HEK293T (cell line): ENCODE measurements around the gene UTP4.

Experiments used
- CTCF ChIA-PET: fragments of 350-600 bp; formaldehyde crosslinking; extraction: SDS; loops from one replicate; lab custom pipeline; 2021; ENCODE audit warnings: antibody characterized with exemption, inconsistent platforms; lab: Yijun Ruan, JAX
- POLR2A ChIA-PET: fragments of 350-600 bp; formaldehyde crosslinking; extraction: SDS; loops from one replicate; lab custom pipeline; 2020; ENCODE audit warnings: antibody characterized with exemption, inconsistent platforms; lab: Yijun Ruan, JAX
- DNase-seq: peaks from one replicate; pipeline ENCODE4 v3.0.0; 2012; ENCODE audit warnings: mixed read lengths; ENCODE audit errors: extremely low spot score
- ARNT ChIP-seq: fragments of 450-650 bp; IDR thresholded peaks from 2 replicates; pipeline ENCODE4 v1.6.1; 2017; ENCODE audit warnings: mild to moderate bottlenecking
- BHLHE40 ChIP-seq: fragments of 450-650 bp; IDR thresholded peaks from 2 replicates; pipeline ENCODE4 v1.6.1; 2016; ENCODE audit warnings: mild to moderate bottlenecking, moderate library complexity, borderline replicate concordance
- CTBP1 ChIP-seq: fragments of 450-650 bp; IDR thresholded peaks from 2 replicates; pipeline ENCODE4 v1.6.1; 2016; ENCODE audit warnings: borderline replicate concordance
- ELF4 ChIP-seq: fragments of 450-650 bp; IDR thresholded peaks from 2 replicates; pipeline ENCODE4 v1.6.1; 2017; ENCODE audit warnings: antibody characterized with exemption
- FOXA1 ChIP-seq: fragments of 450-650 bp; IDR thresholded peaks from 2 replicates; pipeline ENCODE4 v1.6.1; 2016; ENCODE audit warnings: mild to moderate bottlenecking
- FOXK2 ChIP-seq: fragments of 450-650 bp; IDR thresholded peaks from 2 replicates; pipeline ENCODE4 v1.6.1; 2016; ENCODE audit warnings: mild to moderate bottlenecking
- FOXM1 ChIP-seq: fragments of 450-650 bp; IDR thresholded peaks from 2 replicates; pipeline ENCODE4 v1.6.1; 2017; ENCODE audit warnings: mild to moderate bottlenecking, borderline replicate concordance
- HDGF ChIP-seq: fragments of 450-650 bp; IDR thresholded peaks from 2 replicates; pipeline ENCODE4 v1.6.1; 2017; ENCODE audit warnings: antibody characterized with exemption, borderline replicate concordance
- L3MBTL2 ChIP-seq: fragments of 450-650 bp; conservative IDR thresholded peaks from 2 replicates; pipeline ENCODE4 v1.6.1; 2016; ENCODE audit warnings: mild to moderate bottlenecking
- LEF1 ChIP-seq: fragments of 450-650 bp; IDR thresholded peaks from 2 replicates; pipeline ENCODE4 v1.6.1; 2017; ENCODE audit warnings: mild to moderate bottlenecking, borderline replicate concordance
- NFRKB ChIP-seq: fragments of 450-650 bp; IDR thresholded peaks from 2 replicates; pipeline ENCODE4 v1.6.1; 2016; ENCODE audit warnings: mild to moderate bottlenecking, moderate library complexity
- PKNOX1 ChIP-seq: fragments of 450-650 bp; IDR thresholded peaks from 2 replicates; pipeline ENCODE4 v1.6.1; 2016
- SP1 ChIP-seq: fragments of 450-650 bp; IDR thresholded peaks from 2 replicates; pipeline ENCODE4 v1.6.1; 2017
- SUZ12 ChIP-seq: fragments of 450-650 bp; IDR thresholded peaks from 2 replicates; pipeline ENCODE4 v1.6.1; 2016; ENCODE audit warnings: mild to moderate bottlenecking
- TARDBP ChIP-seq: fragments of 450-650 bp; IDR thresholded peaks from 2 replicates; pipeline ENCODE4 v1.6.1; 2016
- ZNF384 ChIP-seq: fragments of 450-650 bp; IDR thresholded peaks from 2 replicates; pipeline ENCODE4 v1.6.1; 2016

The UTP4 gene

GRCh38 chr16:69110406-69110805 is 22.0 kb upstream of the UTP4 start:
- DNase-seq: no peak
- ChIA-PET POLR2A (no interaction called here), CTCF (interaction anchor here (4.8 kb wide), 1 partner anchor 13 kb away, joined by 26 read pairs; no protein-coding TSS in a partner anchor)
- no peak for TF ChIP-seq LEF1
- no peak for TF ChIP-seq NFRKB
- no peak for TF ChIP-seq BHLHE40
- no peak for TF ChIP-seq FOXK2
- TF ChIP-seq L3MBTL2: no peak

GRCh38 chr16:69111216-69111875 is 21.1 kb upstream of the UTP4 start:
- ChIA-PET CTCF (interaction anchor here (4.8 kb wide), 1 partner anchor 12 kb away, joined by 26 read pairs; no protein-coding TSS in a partner anchor), POLR2A (no interaction called here)
- no peak for DNase-seq
- no peak for TF ChIP-seq LEF1
- TF ChIP-seq HDGF: no peak
- TF ChIP-seq PKNOX1: no peak
- TF ChIP-seq CTBP1: no peak
- TF ChIP-seq BHLHE40: no peak
- no peak for TF ChIP-seq SUZ12
- no peak for TF ChIP-seq ELF4
- no peak for TF ChIP-seq L3MBTL2
- no peak for TF ChIP-seq SP1
- TF ChIP-seq FOXA1: no peak
- TF ChIP-seq NFRKB: no peak
- no peak for TF ChIP-seq TARDBP
- TF ChIP-seq ZNF384: no peak
- no peak for TF ChIP-seq FOXK2

GRCh38 chr16:69111876-69112230 is 20.6 kb upstream of the UTP4 start:
- no peak for TF ChIP-seq L3MBTL2
- no peak for TF ChIP-seq ELF4
- TF ChIP-seq NFRKB: no peak
- TF ChIP-seq TARDBP: no peak
- no peak for TF ChIP-seq CTBP1
- TF ChIP-seq LEF1: no peak
- TF ChIP-seq PKNOX1: no peak
- TF ChIP-seq SP1: no peak
- no peak for TF ChIP-seq FOXA1
- TF ChIP-seq HDGF: no peak
- no peak for TF ChIP-seq FOXK2
- no peak for TF ChIP-seq FOXM1
- CTCF ChIA-PET: interaction anchor here (1.0 to 4.8 kb wide), 3 partner anchors 10 to 18 kb away, joined by 3 to 26 read pairs (median 6); no protein-coding TSS in a partner anchor
- POLR2A ChIA-PET: no interaction called here

GRCh38 chr16:69112285-69113129 is 19.9 kb upstream of the UTP4 start:
- TF ChIP-seq FOXA1 (no peak), CTBP1 (no peak), PKNOX1 (no peak), NFRKB (no peak), L3MBTL2 (no peak), BHLHE40 (no peak), TARDBP (no peak), FOXK2 (no peak), ELF4 (no peak), ZNF384 (no peak), LEF1 (no peak), ARNT (no peak), SP1 (no peak), FOXM1 (no peak), HDGF (no peak), SUZ12 (no peak)
- peak; percentile 84 for DNase-seq
- ChIA-PET CTCF (interaction anchor here (1.0 to 4.8 kb wide), 4 partner anchors 11 to 202 kb away, joined by 3 to 26 read pairs (median 6); no protein-coding TSS in a partner anchor), POLR2A (interaction anchor here (1.5 kb wide), 1 partner anchor 12 kb away, joined by 4 read pairs; no protein-coding TSS in a partner anchor)

More at GRCh38 chr16:69111876-69112230, 20.6 kb upstream of the UTP4 start:
- DNase-seq: no peak

GRCh38 chr16:69113216-69113615 is 19.2 kb upstream of the UTP4 start:
- ChIA-PET POLR2A (interaction anchor here (0.7 to 1.5 kb wide), 2 partner anchors 11 to 269 kb away, joined by 3 to 4 read pairs; no protein-coding TSS in a partner anchor), CTCF (interaction anchor here (1.5 to 4.8 kb wide), 3 partner anchors 10 to 203 kb away, joined by 6 to 26 read pairs (median 6); no protein-coding TSS in a partner anchor)
- DNase-seq: no peak
- no peak for TF ChIP-seq CTBP1
- no peak for TF ChIP-seq SP1
